ENCODE results near the gene MPL. TPM values are rescaled to one million over a fixed set of nuclear protein-coding genes. Genes with fewer than 3 reads are reported as not detected.

MPL gene
- total and polyA plus RNA-seq, 2 of the 13 experiments (the other 11 are each of a cell fraction or from before 2014, with no cell fraction given): not detected

- TF ChIP-seq, protein P1, sequence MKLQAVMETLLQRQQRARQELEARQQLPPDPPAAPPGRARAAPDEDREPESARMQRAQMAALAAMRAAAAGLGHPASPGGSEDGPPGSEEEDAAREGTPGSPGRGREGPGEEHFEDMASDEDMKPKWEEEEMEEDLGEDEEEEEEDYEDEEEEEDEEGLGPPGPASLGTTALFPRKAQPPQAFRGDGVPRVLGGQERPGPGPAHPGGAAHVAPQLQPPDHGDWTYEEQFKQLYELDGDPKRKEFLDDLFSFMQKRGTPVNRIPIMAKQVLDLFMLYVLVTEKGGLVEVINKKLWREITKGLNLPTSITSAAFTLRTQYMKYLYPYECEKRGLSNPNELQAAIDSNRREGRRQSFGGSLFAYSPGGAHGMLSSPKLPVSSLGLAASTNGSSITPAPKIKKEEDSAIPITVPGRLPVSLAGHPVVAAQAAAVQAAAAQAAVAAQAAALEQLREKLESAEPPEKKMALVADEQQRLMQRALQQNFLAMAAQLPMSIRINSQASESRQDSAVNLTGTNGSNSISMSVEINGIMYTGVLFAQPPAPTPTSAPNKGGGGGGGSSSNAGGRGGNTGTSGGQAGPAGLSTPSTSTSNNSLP (IDR thresholded peaks at IDR 0.05; ENCODE audit: low read depth, low read length): no peak
- peak; percentile 92 for TF ChIP-seq MAX (IDR thresholded peaks at IDR 0.05)
- no peak for TF ChIP-seq CBX2 (IDR thresholded peaks at IDR 0.05; ENCODE audit: low read depth, low read length)
- TF ChIP-seq CBX2 (CRISPR knock-in tag; IDR thresholded peaks at IDR 0.05; ENCODE audit: low read depth): no peak
- no peak for TF ChIP-seq ZNF343 (CRISPR knock-in tag; IDR thresholded peaks at IDR 0.05)
- TF ChIP-seq ZBTB33 (CRISPR knock-in tag; IDR thresholded peaks at IDR 0.05): no peak
- peak; percentile 97; the same call in 1 of the 2 replicates for TF ChIP-seq CC2D1A (CRISPR knock-in tag; IDR thresholded peaks at IDR 0.05)
- peak; percentile 77 for TF ChIP-seq THAP11 (CRISPR knock-in tag; IDR thresholded peaks at IDR 0.05)
- TF ChIP-seq SP5 (CRISPR knock-in tag; IDR thresholded peaks at IDR 0.05; ENCODE audit: borderline replicate concordance, low read depth): peak; percentile 52; the same call in 1 of the 2 replicates
- TF ChIP-seq, protein P2, sequence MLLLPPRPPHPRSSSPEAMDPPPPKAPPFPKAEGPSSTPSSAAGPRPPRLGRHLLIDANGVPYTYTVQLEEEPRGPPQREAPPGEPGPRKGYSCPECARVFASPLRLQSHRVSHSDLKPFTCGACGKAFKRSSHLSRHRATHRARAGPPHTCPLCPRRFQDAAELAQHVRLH (CRISPR knock-in tag; IDR thresholded peaks at IDR 0.05; ENCODE audit: borderline replicate concordance, low read depth): no peak
- TF ChIP-seq PLRG1 (conservative IDR thresholded peaks at IDR 0.05): no peak
- TF ChIP-seq ZNF543 (CRISPR knock-in tag; IDR thresholded peaks at IDR 0.05): no peak
- TF ChIP-seq RFX1 (IDR thresholded peaks at IDR 0.05): no peak
- TF ChIP-seq ZSCAN12 (CRISPR knock-in tag; IDR thresholded peaks at IDR 0.05): no peak
- TF ChIP-seq GTF3A (CRISPR knock-in tag; conservative IDR thresholded peaks at IDR 0.05): no peak
- peak; percentile 87 for TF ChIP-seq ZSCAN31 (CRISPR knock-in tag; IDR thresholded peaks at IDR 0.05; ENCODE audit: low read depth)
- TF ChIP-seq, protein P3, sequence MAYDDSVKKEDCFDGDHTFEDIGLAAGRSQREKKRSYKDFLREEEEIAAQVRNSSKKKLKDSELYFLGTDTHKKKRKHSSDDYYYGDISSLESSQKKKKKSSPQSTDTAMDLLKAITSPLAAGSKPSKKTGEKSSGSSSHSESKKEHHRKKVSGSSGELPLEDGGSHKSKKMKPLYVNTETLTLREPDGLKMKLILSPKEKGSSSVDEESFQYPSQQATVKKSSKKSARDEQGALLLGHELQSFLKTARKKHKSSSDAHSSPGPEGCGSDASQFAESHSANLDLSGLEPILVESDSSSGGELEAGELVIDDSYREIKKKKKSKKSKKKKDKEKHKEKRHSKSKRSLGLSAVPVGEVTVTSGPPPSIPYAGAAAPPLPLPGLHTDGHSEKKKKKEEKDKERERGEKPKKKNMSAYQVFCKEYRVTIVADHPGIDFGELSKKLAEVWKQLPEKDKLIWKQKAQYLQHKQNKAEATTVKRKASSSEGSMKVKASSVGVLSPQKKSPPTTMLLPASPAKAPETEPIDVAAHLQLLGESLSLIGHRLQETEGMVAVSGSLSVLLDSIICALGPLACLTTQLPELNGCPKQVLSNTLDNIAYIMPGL (CRISPR knock-in tag; IDR thresholded peaks at IDR 0.05; ENCODE audit: borderline replicate concordance in 1 of 2, low read depth in 1 of 2): peak in 1 of 2 experiments; percentile 14; a peak in 1 of 4 replicates
- no peak for TF ChIP-seq EEA1 (CRISPR knock-in tag; IDR thresholded peaks at IDR 0.05; ENCODE audit: borderline replicate concordance)
- peak; percentile 54; the same call in 1 of the 2 replicates for TF ChIP-seq KDM5B (CRISPR knock-in tag; IDR thresholded peaks at IDR 0.05; ENCODE audit: borderline replicate concordance)
- no peak for TF ChIP-seq RARG (CRISPR knock-in tag; IDR thresholded peaks at IDR 0.05; ENCODE audit: low read depth)
- TF ChIP-seq, protein P4, sequence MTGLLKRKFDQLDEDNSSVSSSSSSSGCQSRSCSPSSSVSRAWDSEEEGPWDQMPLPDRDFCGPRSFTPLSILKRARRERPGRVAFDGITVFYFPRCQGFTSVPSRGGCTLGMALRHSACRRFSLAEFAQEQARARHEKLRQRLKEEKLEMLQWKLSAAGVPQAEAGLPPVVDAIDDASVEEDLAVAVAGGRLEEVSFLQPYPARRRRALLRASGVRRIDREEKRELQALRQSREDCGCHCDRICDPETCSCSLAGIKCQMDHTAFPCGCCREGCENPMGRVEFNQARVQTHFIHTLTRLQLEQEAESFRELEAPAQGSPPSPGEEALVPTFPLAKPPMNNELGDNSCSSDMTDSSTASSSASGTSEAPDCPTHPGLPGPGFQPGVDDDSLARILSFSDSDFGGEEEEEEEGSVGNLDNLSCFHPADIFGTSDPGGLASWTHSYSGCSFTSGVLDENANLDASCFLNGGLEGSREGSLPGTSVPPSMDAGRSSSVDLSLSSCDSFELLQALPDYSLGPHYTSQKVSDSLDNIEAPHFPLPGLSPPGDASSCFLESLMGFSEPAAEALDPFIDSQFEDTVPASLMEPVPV (CRISPR knock-in tag; IDR thresholded peaks at IDR 0.05): peak; percentile 95
- no peak for TF ChIP-seq ZNF577 (CRISPR knock-in tag; IDR thresholded peaks at IDR 0.05; ENCODE audit: borderline replicate concordance, low read depth)
Observed at GRCh38 chr1:43358746-43359693, 21.4 kb downstream of the MPL start, which contains the start of gene CDC20 (continued).

All from HepG2 (cell line).